Peyer's patch (tissue), 4 donors: ENCODE data around the gene C16orf95. TPM values are rescaled to one million over a fixed set of nuclear protein-coding genes. Genes with fewer than 3 reads are reported as not detected.

Source experiments
- DNase-seq, 3 donors: peaks; one replicate each; pipeline ENCODE4 v3.0.0-alpha.2; 2017 to 2019
- H3K27ac ChIP-seq, 4 donors: fragments of 200-600 bp; sonication (generic); one replicate each; pipeline ENCODE4 v1.5.1; 2016 to 2019
- H3K27me3 ChIP-seq, 2 donors: fragments of 200-600 bp; sonication (generic); one replicate each; pipeline ENCODE4 v1.5.1; 2019
- H3K36me3 ChIP-seq, 3 donors: fragments of 200-600 bp; sonication (generic); one replicate each; pipeline ENCODE4 v1.5.1; 2016 to 2019
- H3K4me1 ChIP-seq, 4 donors: fragments of 200-600 bp; sonication (generic); one replicate each; pipeline ENCODE4 v1.5.1; 2016 to 2019
- H3K4me3 ChIP-seq, 4 donors: fragments of 200-600 bp; sonication (generic); 1 replicate in 3 of 4; 2 replicates in 1 of 4; pipeline ENCODE4 v1.5.1; 2016 to 2019; ENCODE audit warnings: mild to moderate bottlenecking in 1 of 4
- H3K9me3 ChIP-seq, 4 donors: fragments of 200-600 bp; sonication (generic); one replicate each; pipeline ENCODE4 v1.5.1; 2016 to 2019; ENCODE audit warnings: mild to moderate bottlenecking in 1 of 4
- CTCF ChIP-seq, 6 experiments: fragments of 450-650 bp in 4 of 6; fragments of 200-600 bp in 2 of 6; sonication (generic) in 1 of 6; IDR thresholded peaks; one replicate each; pipeline ENCODE4 v1.5.1; 2017 to 2019; ENCODE audit warnings: antibody characterized with exemption in 6 of 6, mild to moderate bottlenecking in 3 of 6, moderate library complexity in 1 of 6
- POLR2A ChIP-seq, 2 donors: fragments of 450-650 bp; IDR thresholded peaks; one replicate each; pipeline ENCODE4 v1.5.1; 2017; ENCODE audit warnings: antibody characterized with exemption in 2 of 2, mild to moderate bottlenecking in 2 of 2, moderate library complexity in 2 of 2
- total RNA-seq, 4 donors: library from RNA; depleted of rRNA; stranded (reverse); fragments of >200 nt; gene quantifications; one replicate each; pipeline ENCODE4 v1.1.0, GENCODE V29; 2016

The C16orf95 gene
- total RNA-seq, 4 donors from 2014 or later, result 1.2 TPM; not detected in 3

GRCh38 chr16:87279094-87279658 is 38.0 kb downstream of the C16orf95 start:
- Histone ChIP-seq H3K36me3 (no peaks in the 10 kb centered on the region), H3K27me3 (no peaks in the 10 kb centered on the region), H3K27ac (no peak overlapping the region), H3K4me1 (no peaks in the 10 kb centered on the region), H3K9me3 (no peaks in the 10 kb centered on the region), H3K4me3 (no peak overlapping the region)
- DNase-seq, result no peak
- TF ChIP-seq POLR2A (IDR thresholded peaks at IDR 0.05) (no peak), CTCF (IDR thresholded peaks at IDR 0.05) (no peak)

- H3K4me1 ChIP-seq, result no peaks in the 10 kb centered on the region
- no peaks in the 10 kb centered on the region for H3K27me3 ChIP-seq
- no peak overlapping the region for H3K27ac ChIP-seq
These were observed 38.8 kb downstream of the C16orf95 start for GRCh38 chr16:87278191-87279093.

DNA sequence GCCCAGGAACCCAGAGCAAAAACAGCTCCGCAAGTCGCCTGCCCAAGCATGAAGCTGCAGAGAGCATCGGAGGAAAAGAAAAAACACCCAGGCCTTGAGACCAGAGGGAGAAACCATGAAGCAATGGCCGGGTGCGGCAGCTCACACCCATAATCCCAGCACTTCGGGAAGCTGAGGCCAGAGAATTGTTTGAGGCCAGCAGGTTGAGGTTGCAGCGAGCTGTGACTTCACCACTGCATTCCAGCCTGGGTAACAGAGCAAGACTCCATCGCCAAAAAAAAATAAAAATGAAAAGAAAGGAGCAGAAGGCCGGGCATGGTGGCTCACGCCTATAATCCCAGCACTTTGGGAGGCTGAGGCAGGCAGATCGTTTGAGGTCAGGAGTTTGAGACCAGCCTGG is 40.3 kb downstream of the C16orf95 start:
- Histone ChIP-seq H3K36me3 (no peaks in the 10 kb centered on the region), H3K4me1 (no peaks in the 10 kb centered on the region), H3K27ac (no peak overlapping the region), H3K27me3 (no peaks in the 10 kb centered on the region), H3K9me3 (no peaks in the 10 kb centered on the region), H3K4me3 (no peak overlapping the region)
- no peak for TF ChIP-seq CTCF (IDR thresholded peaks at IDR 0.05)
- TF ChIP-seq POLR2A (IDR thresholded peaks at IDR 0.05), result no peak
- no peak for DNase-seq

More at GRCh38 chr16:87278191-87279093, 38.8 kb downstream of the C16orf95 start:
- H3K4me3 ChIP-seq, result no peak overlapping the region
- TF ChIP-seq POLR2A (IDR thresholded peaks at IDR 0.05), result no peak
- peak; percentile 32 to 89 (median 74) for TF ChIP-seq CTCF (IDR thresholded peaks at IDR 0.05)
- peak; percentile 30 to 83 (median 79) for DNase-seq
- H3K9me3 ChIP-seq, result no peaks in the 10 kb centered on the region
- no peaks in the 10 kb centered on the region for H3K36me3 ChIP-seq

DNA sequence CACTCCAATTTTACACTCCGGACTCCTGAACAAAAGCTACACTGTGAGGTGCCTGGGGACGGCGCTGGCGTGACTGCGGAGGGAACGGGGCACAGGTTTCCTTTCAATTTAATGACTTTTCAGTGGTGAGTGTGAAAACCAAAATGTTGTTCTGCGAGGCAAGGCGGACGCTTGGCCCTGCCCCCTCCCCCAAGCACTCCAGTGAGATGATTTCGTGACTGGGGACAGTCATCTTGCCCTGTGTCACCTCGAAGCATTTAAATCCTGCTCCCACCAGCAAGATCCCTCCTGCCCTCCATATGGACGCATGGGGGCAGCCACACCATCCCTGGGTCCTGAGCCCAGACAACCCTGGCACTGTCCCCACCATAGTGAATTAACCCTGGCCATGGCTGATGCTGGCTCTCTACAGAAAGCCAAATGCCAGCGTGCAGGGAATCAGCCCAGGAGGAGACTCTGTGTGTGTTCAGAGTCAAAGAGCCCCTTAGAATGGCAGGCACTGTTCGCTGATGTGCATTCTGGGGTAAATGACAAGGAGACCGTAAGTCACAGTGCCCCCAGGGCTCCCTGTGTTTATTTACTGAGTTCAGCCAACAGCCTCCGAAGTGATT is 41.0 kb downstream of the C16orf95 start:
- DNase-seq, result no peak
- no peaks in the 10 kb centered on the region for H3K27me3 ChIP-seq
- no peaks in the 10 kb centered on the region for H3K9me3 ChIP-seq
- no peaks in the 10 kb centered on the region for H3K36me3 ChIP-seq
- no peak overlapping the region for H3K4me3 ChIP-seq
- H3K27ac ChIP-seq, result no peak overlapping the region
- no peaks in the 10 kb centered on the region for H3K4me1 ChIP-seq
- TF ChIP-seq POLR2A (IDR thresholded peaks at IDR 0.05), result no peak
- no peak for TF ChIP-seq CTCF (IDR thresholded peaks at IDR 0.05)

DNA sequence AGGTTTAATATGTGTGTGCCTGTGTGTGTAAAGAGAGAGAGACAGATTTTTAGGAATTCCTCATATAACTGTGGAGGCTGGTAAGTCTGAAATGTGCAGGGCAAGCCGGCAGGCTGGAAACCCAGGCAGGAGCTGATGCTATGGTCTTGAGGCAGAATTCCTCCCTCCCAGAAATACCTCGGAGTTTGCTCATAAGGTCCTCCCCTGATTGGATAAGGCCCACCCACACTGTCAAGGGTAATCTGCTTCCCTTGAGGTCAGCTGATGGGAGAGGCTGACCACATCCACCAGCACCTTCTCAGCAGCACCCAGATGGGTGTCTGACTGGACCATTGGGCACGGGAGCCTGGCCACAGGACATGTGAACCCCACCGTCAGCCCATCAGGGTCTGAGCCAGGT is 42.4 kb downstream of the C16orf95 start:
- H3K36me3 ChIP-seq, result no peaks in the 10 kb centered on the region
- H3K9me3 ChIP-seq, result no peaks in the 10 kb centered on the region
- H3K4me1 ChIP-seq, result no peaks in the 10 kb centered on the region
- H3K27me3 ChIP-seq, result no peaks in the 10 kb centered on the region
- H3K4me3 ChIP-seq, result no peak overlapping the region
- no peak overlapping the region for H3K27ac ChIP-seq
- TF ChIP-seq POLR2A (IDR thresholded peaks at IDR 0.05), result no peak
- no peak for DNase-seq
